ENCODE results near the gene ABTB2.

GRCh38 chr11:34308913-34309585, 48.8 kb downstream of the ABTB2 start:
- TF ChIP-seq EZH2 (IDR thresholded peaks at IDR 0.05; ENCODE audit: low read length) (no peak), CTCF (optimal IDR thresholded peaks at IDR 0.05 in 1 of 3, IDR thresholded peaks at IDR 0.05 in 1 of 3, conservative IDR thresholded peaks at IDR 0.05 in 1 of 3; ENCODE audit: extremely low read depth in 1 of 3, insufficient read depth in 2 of 3, low read length in 3 of 3) (no peak)

Data from keratinocyte (primary cell).